Fibroblast of lung (primary cell): ENCODE measurements around the gene RBM20.

Experiments
- CTCF ChIP-seq, 2 donors: IDR thresholded peaks in 1 of 2; conservative IDR thresholded peaks in 1 of 2; 1 replicate in 1 of 2; 2 replicates in 1 of 2; pipeline ENCODE4 v1.5.1; 2011 to 2012; ENCODE audit warnings: low read length in 2 of 2, control low read depth in 1 of 2, inconsistent platforms in 1 of 2, low read depth in 1 of 2, mild to moderate bottlenecking in 1 of 2
- EZH2 ChIP-seq: IDR thresholded peaks from 2 replicates; pipeline ENCODE4 v1.5.1; 2012; ENCODE audit warnings: low read length, control low read depth, mild to moderate bottlenecking; ENCODE audit errors: missing control alignments

- no peak for TF ChIP-seq CTCF (conservative IDR thresholded peaks at IDR 0.05 in 1 of 2, IDR thresholded peaks at IDR 0.05 in 1 of 2; ENCODE audit: low read depth in 1 of 2, low read length in 2 of 2)
- TF ChIP-seq EZH2 = no peak
Measured at GRCh38 chr10:110698340-110698739, 54.2 kb downstream of the RBM20 start.
